Measurements from ENCODE around the gene SNX27. TPM values are rescaled to one million over a fixed set of nuclear protein-coding genes. Genes with fewer than 3 reads are reported as not detected.
"Not testable (repeated sequence)": the region's sequence is repeated elsewhere in the genome, so short reads cannot be mapped to it uniquely, and the experiment has no call there.

SNX27 gene
- polyA plus RNA-seq, 3 donors = 40.1 to 57.1 (median 47.6) TPM

DNA sequence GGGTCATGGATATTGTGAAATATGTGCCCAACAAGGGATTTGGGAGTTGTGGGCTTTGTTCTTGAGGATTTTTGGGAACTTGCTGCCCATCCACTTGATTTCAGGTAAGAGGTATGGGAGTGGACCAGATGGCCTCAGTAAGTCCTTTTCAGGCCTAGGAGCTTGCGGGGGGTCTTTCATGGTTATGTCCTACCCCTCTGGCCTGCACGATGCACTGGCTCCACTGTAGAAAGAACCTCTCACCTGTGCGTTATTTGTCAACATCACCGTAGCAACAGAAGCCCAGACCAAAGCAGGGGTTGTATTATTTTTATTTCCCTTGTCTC is 118.1 kb downstream of the SNX27 start:
- Mint-ChIP-seq H3K27me3 (ENCODE audit: low read depth in 3 of 3) (peaks cover 15 to 27% (median 26%) of the 10 kb centered on the region in 3 donors), H3K9me3 (no peaks in the 10 kb centered on the region), H3K4me3 (no peak overlapping the region), H3K36me3 (no peaks in the 10 kb centered on the region), H3K27ac (no peak overlapping the region), H3K4me1 (peaks cover 1% of the 10 kb centered on the region)
- Histone ChIP-seq H3K9me3 (replicated peaks in 1 of 2; ENCODE audit: control insufficient read depth in 1 of 2, insufficient read depth in 1 of 2, low read length in 2 of 2) (no peaks in the 10 kb centered on the region), H3K27me3 (ENCODE audit: control insufficient read depth in 2 of 2, insufficient read depth in 2 of 2, low read length in 2 of 2) (no peaks in the 10 kb centered on the region), H3K9ac (ENCODE audit: insufficient read depth, low read length, poor library complexity, severe bottlenecking) (no peak overlapping the region), H3K4me3 (replicated peaks in 1 of 3; ENCODE audit: low read depth in 2 of 3, low read length in 3 of 3) (no peak overlapping the region), H3K79me2 (ENCODE audit: insufficient read depth, low read length) (no peaks in the 10 kb centered on the region), H4K20me1 (ENCODE audit: insufficient read depth, low read length) (no peaks in the 10 kb centered on the region), H3K27ac (ENCODE audit: low read depth in 1 of 2, low read length in 2 of 2) (no peak overlapping the region), H2AFZ (ENCODE audit: insufficient read depth, low read depth, low read length, poor library complexity, severe bottlenecking) (no peak overlapping the region), H3K36me3 (replicated peaks in 1 of 2; ENCODE audit: control insufficient read depth in 1 of 2, insufficient read depth in 2 of 2, low read length in 2 of 2) (no peaks in the 10 kb centered on the region), H3K4me2 (replicated peaks; ENCODE audit: extremely low read depth, low read length, poor library complexity, severe bottlenecking) (no peak overlapping the region), H3K4me1 (ENCODE audit: control insufficient read depth in 1 of 2, insufficient read depth in 2 of 2, low read length in 2 of 2) (no peaks in the 10 kb centered on the region)
- DNase-seq = no peak
- TF ChIP-seq, protein P1, sequence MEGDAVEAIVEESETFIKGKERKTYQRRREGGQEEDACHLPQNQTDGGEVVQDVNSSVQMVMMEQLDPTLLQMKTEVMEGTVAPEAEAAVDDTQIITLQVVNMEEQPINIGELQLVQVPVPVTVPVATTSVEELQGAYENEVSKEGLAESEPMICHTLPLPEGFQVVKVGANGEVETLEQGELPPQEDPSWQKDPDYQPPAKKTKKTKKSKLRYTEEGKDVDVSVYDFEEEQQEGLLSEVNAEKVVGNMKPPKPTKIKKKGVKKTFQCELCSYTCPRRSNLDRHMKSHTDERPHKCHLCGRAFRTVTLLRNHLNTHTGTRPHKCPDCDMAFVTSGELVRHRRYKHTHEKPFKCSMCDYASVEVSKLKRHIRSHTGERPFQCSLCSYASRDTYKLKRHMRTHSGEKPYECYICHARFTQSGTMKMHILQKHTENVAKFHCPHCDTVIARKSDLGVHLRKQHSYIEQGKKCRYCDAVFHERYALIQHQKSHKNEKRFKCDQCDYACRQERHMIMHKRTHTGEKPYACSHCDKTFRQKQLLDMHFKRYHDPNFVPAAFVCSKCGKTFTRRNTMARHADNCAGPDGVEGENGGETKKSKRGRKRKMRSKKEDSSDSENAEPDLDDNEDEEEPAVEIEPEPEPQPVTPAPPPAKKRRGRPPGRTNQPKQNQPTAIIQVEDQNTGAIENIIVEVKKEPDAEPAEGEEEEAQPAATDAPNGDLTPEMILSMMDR (IDR thresholded peaks at IDR 0.05) = no peak
- intact Hi-C loops (cut with micrococcal nuclease) = no loop called here
- WGBS (ENCODE audit: insufficient coverage) = no CpG with 5 or more reads among the region's 4 CpGs

DNA sequence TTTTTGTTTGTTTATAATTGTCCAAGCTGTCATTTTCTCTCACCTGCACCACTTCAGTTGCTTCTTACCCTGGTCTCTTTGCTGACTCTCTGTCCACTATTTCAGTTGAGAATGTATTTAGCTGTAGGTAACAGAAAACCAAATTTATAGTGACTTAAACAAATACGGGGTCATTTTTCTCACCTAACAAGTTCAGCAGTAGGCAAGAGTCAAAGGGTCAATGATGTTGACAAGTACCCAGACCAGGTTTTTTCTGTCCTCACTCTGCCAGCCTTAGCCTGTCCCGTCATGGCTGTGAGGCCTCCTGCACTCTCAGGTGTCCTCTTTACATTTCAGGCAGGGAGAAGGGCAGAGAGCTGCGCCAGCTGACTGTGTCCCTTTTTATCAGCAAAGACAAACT is 121.3 kb downstream of the SNX27 start:
- no peak overlapping the region for H2AFZ ChIP-seq (ENCODE audit: insufficient read depth, low read depth, low read length, poor library complexity, severe bottlenecking)
- H3K27me3 ChIP-seq (ENCODE audit: control insufficient read depth in 2 of 2, insufficient read depth in 2 of 2, low read length in 2 of 2) = no peaks in the 10 kb centered on the region
- Mint-ChIP-seq H3K27me3 (ENCODE audit: low read depth in 3 of 3) (peaks cover 5 to 21% (median 18%) of the 10 kb centered on the region in 3 donors), H3K4me1 (peaks cover 5% of the 10 kb centered on the region), H3K36me3 (peaks cover 0 to 5% of the 10 kb centered on the region in 2 donors), H3K4me3 (no peak overlapping the region), H3K27ac (no peak overlapping the region), H3K9me3 (peaks cover 8 to 19% (median 17%) of the 10 kb centered on the region in 7 donors)
- intact Hi-C loops (cut with micrococcal nuclease) = no loop called here
- no peaks in the 10 kb centered on the region for H3K36me3 ChIP-seq (replicated peaks in 1 of 2; ENCODE audit: control insufficient read depth in 1 of 2, insufficient read depth in 2 of 2, low read length in 2 of 2)
- H3K9ac ChIP-seq (ENCODE audit: insufficient read depth, low read length, poor library complexity, severe bottlenecking) = no peak overlapping the region
- TF ChIP-seq, protein P1 (IDR thresholded peaks at IDR 0.05) = no peak
- no peak overlapping the region for H3K4me3 ChIP-seq (replicated peaks in 1 of 3; ENCODE audit: low read depth in 2 of 3, low read length in 3 of 3)
- H3K4me1 ChIP-seq (ENCODE audit: control insufficient read depth in 1 of 2, insufficient read depth in 2 of 2, low read length in 2 of 2) = no peaks in the 10 kb centered on the region
- DNase-seq = no peak
- no peaks in the 10 kb centered on the region for H4K20me1 ChIP-seq (ENCODE audit: insufficient read depth, low read length)
- H3K79me2 ChIP-seq (ENCODE audit: insufficient read depth, low read length) = no peaks in the 10 kb centered on the region
- 89% methylated on average over 1 of the region's 3 CpGs for WGBS (ENCODE audit: insufficient coverage)
- no peak overlapping the region for H3K27ac ChIP-seq (ENCODE audit: low read depth in 1 of 2, low read length in 2 of 2)
- H3K4me2 ChIP-seq (replicated peaks; ENCODE audit: extremely low read depth, low read length, poor library complexity, severe bottlenecking) = no peak overlapping the region
- H3K9me3 ChIP-seq (replicated peaks in 1 of 2; ENCODE audit: control insufficient read depth in 1 of 2, insufficient read depth in 1 of 2, low read length in 2 of 2) = peaks cover 9 to 14% of the 10 kb centered on the region in 2 donors

DNA sequence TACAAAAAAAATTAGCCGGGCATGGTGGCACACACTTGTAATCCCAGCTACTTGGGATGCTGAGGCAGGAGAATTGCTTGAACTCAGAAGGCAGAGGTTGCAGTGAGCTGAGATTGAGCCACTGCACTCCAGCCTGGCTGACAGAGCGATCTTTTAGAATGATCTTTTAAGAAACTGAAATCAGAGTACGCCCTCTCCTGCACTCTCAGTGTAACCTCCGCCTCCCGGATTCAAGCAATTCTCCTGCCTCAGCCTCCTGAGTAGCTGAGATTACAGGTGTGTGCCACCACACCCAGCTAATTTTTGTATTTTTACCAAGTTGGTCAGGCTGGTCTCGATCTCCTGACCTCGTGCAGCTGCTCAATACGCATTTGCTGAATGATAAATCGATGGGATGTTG is 122.1 kb downstream of the SNX27 start:
- not testable (repeated sequence) for H3K36me3 Mint-ChIP-seq; H3K27ac ChIP-seq (ENCODE audit: low read depth in 1 of 2, low read length in 2 of 2); H3K4me3 ChIP-seq (replicated peaks in 1 of 3; ENCODE audit: low read depth in 2 of 3, low read length in 3 of 3); H2AFZ ChIP-seq (ENCODE audit: insufficient read depth, low read depth, low read length, poor library complexity, severe bottlenecking); H3K4me2 ChIP-seq (replicated peaks; ENCODE audit: extremely low read depth, low read length, poor library complexity, severe bottlenecking); H3K79me2 ChIP-seq (ENCODE audit: insufficient read depth, low read length); H3K4me1 Mint-ChIP-seq; H3K4me1 ChIP-seq (ENCODE audit: control insufficient read depth in 1 of 2, insufficient read depth in 2 of 2, low read length in 2 of 2); H4K20me1 ChIP-seq (ENCODE audit: insufficient read depth, low read length); H3K27me3 ChIP-seq (ENCODE audit: control insufficient read depth in 2 of 2, insufficient read depth in 2 of 2, low read length in 2 of 2); DNase-seq; H3K9ac ChIP-seq (ENCODE audit: insufficient read depth, low read length, poor library complexity, severe bottlenecking); H3K4me3 Mint-ChIP-seq; H3K36me3 ChIP-seq (replicated peaks in 1 of 2; ENCODE audit: control insufficient read depth in 1 of 2, insufficient read depth in 2 of 2, low read length in 2 of 2); H3K27ac Mint-ChIP-seq
- 96% methylated on average over 9 of the region's 9 CpGs for WGBS (ENCODE audit: insufficient coverage)
- intact Hi-C loops (cut with micrococcal nuclease) = loop anchor here (2.0 kb wide), 4 partner anchors 139 to 291 kb away; no protein-coding TSS in a partner anchor
- H3K27me3 Mint-ChIP-seq (ENCODE audit: low read depth in 3 of 3) = peaks cover 5 to 17% (median 15%) of the 10 kb centered on the region in 3 donors
- peaks cover 9 to 15% of the 10 kb centered on the region in 2 donors for H3K9me3 ChIP-seq (replicated peaks in 1 of 2; ENCODE audit: control insufficient read depth in 1 of 2, insufficient read depth in 1 of 2, low read length in 2 of 2)
- H3K9me3 Mint-ChIP-seq = peaks cover 8 to 27% (median 25%) of the 10 kb centered on the region in 7 donors
